GM18507 (cell line): Measurements from ENCODE around the gene CIDEC.

Experiments
- DNase-seq: peaks from one replicate; pipeline ENCODE4 v3.0.0; 2011; ENCODE audit warnings: low read depth; ENCODE audit not compliant: insufficient read length; ENCODE audit errors: extremely low spot score
- FAIRE-seq: peaks from 2 replicates; lab custom pipeline; 2011; peaks lifted over from hg19 to GRCh38; lab: Jason Lieb, UNC

The CIDEC gene

DNA sequence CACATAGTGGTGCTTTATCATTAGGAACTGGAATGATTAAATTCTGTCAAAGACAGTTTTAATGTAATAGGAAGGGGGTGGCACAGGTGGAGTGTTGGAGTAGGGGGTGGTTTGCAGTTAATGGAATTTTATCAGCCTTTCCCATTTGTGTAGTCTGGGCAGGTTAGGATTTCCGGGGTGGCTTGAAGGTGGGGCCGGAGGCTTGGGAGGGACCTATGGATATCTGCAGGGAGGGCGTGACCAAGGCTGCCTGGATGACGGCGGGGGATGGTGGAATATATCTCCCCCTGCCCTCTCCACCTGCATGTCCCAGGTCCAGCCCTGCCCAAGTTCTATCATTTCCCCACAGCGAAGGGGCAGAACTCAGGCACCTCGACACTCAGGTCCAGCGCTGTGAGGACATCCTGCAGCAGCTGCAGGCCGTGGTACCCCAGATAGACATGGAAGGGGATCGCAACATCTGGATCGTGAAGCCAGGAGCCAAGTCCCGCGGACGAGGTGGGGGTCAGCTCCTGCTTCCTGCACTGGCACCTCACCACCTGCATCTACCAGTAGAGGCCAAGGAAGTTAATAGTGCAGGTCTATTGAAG lies 54.5 kb downstream of the CIDEC start:
- FAIRE-seq (no peak), DNase-seq (no peak)

DNA sequence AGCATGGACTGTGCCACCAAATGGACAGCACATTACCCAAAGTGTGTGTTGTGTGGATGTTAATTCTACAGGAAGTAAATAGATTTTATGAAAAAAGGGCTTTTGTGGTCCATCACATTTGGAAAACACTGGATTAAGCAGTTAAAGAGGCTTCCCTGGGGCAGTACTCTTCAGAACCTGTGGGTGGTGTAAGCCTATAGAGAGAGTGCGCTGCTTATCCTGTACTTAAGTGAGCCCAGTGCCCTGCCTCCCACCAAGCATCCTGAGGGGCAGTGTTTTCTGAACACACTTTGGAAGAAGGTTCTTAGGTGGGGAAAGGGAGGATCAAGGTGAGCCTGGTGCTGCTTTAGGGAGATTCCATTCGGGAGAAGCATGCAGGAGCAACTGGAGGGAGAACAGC lies 59.1 kb downstream of the CIDEC start:
- FAIRE-seq = no peak

DNA sequence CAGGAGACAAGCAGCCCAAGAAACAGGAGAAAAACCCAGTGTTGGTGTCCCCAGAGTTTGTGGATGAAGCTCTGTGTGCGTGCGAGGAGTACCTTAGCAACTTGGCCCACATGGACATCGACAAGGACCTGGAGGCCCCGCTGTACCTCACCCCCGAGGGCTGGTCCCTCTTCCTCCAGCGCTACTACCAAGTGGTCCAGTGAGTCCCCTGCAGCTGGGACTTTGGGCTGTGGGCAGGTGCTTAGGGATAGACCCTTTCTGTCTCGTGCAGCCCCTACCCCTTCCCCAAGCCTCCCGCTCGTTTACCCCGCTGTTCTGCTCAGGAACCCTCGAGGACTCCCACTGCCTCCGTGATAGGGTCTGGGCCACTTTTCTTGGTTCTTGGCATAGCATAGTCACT lies 59.5 kb downstream of the CIDEC start:
- FAIRE-seq (no peak), DNase-seq (no peak)

More for the DNA sequence above, 59.1 kb downstream of the CIDEC start:
- no peak for DNase-seq

DNA sequence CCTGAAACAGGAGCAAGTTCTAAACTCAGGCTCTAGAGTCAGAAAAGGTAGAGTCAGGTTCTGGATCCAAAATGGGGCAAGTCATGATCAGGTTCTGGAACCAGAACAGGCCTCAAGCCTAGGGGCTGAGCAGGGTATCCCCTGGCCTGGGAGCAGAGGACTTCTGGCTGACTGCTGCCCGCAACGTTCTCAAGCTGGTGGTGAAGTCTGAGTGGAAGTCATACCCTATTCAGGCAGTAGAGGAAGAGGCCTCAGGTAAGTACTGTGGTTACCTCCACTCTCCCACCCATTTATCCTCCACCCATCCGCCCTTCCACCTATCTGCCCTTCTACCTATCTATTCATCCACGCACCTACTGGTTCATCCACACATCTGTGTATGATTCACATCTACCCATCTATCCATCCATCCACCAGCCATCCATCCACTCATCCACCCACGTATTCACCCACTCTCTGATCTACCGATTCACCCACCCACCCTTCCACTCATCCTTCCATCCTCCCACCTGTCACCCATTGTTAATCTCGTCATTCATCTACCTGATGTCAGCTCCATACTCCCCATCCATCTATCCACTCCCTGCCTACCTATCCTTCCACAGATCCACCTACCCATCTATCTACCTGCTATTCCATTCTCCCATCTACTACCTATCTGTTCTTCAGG lies 61.3 kb downstream of the CIDEC start:
- FAIRE-seq (no peak), DNase-seq (no peak)

DNA sequence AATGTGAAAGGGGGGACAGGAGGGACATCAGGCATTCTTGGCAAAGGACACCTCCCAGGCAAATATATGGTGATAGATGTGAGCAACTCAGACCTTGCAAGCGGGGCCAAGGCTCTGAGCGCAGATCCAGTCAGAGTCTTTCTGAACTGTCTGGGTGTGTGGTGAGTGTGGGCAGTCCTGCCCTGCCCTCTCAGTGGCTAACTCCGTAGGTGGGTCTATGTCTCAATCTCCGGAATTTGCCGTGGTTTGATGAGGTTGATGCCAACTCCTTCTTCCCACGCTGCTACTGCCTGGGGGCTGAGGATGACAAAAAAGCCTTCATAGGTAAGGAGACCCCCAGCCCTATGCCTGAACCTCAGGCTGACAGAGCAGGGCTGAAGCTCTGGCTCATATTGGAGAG lies 62.6 kb downstream of the CIDEC start:
- FAIRE-seq = no peak

More for the DNA sequence above, 62.6 kb downstream of the CIDEC start:
- no peak for DNase-seq
